HL-60 (cell line): ENCODE data around the gene LRRC41.
"Not testable (repeated sequence)": the region's sequence is repeated elsewhere in the genome, so short reads cannot be mapped to it uniquely, and the experiment has no call there.

ENCODE experiments used
- DNase-seq, 2 experiments: peaks; one replicate each; pipeline ENCODE4 v3.0.0-alpha.2; 2010 to 2020; ENCODE audit warnings: low read depth in 1 of 2, low spot score in 1 of 2
- H3K27ac ChIP-seq: fragments of 250-450 bp; sonication (Bioruptor Pico); replicated peaks from 2 replicates; pipeline ENCODE4 v1.5.1; 2020; ENCODE audit warnings: mild to moderate bottlenecking, moderate library complexity
- H3K27me3 ChIP-seq: fragments of 250-450 bp; sonication (Bioruptor Pico); 2 replicates; pipeline ENCODE4 v1.5.1; 2021; ENCODE audit warnings: mild to moderate bottlenecking, moderate library complexity; ENCODE audit not compliant: insufficient read depth, poor library complexity, severe bottlenecking
- H3K4me3 ChIP-seq: replicated peaks from 2 replicates; pipeline ENCODE4 v1.5.1; 2011; ENCODE audit warnings: mild to moderate bottlenecking, control low read depth, low read length; ENCODE audit not compliant: insufficient read depth
- CTCF ChIP-seq: IDR thresholded peaks from one replicate; pipeline ENCODE4 v1.5.1; 2011; ENCODE audit warnings: low read length, control low read depth, inconsistent platforms; ENCODE audit not compliant: insufficient read depth
- GABPA ChIP-seq: IDR thresholded peaks from 2 replicates; pipeline ENCODE4 v1.6.1; 2012; ENCODE audit warnings: low read depth
- POLR2AphosphoS5 ChIP-seq: IDR thresholded peaks from 2 replicates; pipeline ENCODE4 v1.6.1; 2012; ENCODE audit warnings: low read depth
- REST ChIP-seq: IDR thresholded peaks from 2 replicates; pipeline ENCODE4 v1.6.1; 2012; ENCODE audit warnings: low read depth; ENCODE audit not compliant: insufficient replicate concordance
- SPI1 ChIP-seq: IDR thresholded peaks from 2 replicates; pipeline ENCODE4 v1.6.1; 2012; ENCODE audit warnings: low read depth, mild to moderate bottlenecking, borderline replicate concordance

Gene LRRC41

GRCh38 chr1:46248122-46248920, 55.1 kb downstream of the LRRC41 start:
- peak overlapping the region; percentile 75 for H3K4me3 ChIP-seq
- no peaks in the 10 kb centered on the region for H3K27me3 ChIP-seq
- TF ChIP-seq SPI1 (peak; percentile 27; the same call in 1 of the 2 replicates), REST (no peak), CTCF (peak; percentile 5), POLR2AphosphoS5 (0 out of 2 replicates have a peak, but pooled peaks have one; percentile 36)
- H3K27ac ChIP-seq = peak overlapping the region; percentile 92
- DNase-seq = peak; percentile 35 to 65

GRCh38 chr1:46247436-46248121, 55.8 kb downstream of the LRRC41 start, which contains the start of gene RAD54L:
Gene RAD54L, plus strand, starts transcription at chr1:46247763. Its CDS starts 643 bp downstream, at chr1:46248406.
- Histone ChIP-seq H3K27ac (peak within 1 kb of the TSS; percentile 92), H3K4me3 (peak within 1 kb of the TSS; percentile 75), H3K27me3 (no peaks in the 10 kb centered on the region)
- DNase-seq = peak; percentile 98 to 100
- TF ChIP-seq CTCF (no peak), SPI1 (no peak), GABPA (peak; percentile 62), POLR2AphosphoS5 (peak; percentile 81), REST (no peak)

GRCh38 chr1:46246548-46247435, 56.6 kb downstream of the LRRC41 start:
- no peak for TF ChIP-seq REST
- TF ChIP-seq CTCF = no peak
- no peak for TF ChIP-seq GABPA
- TF ChIP-seq POLR2AphosphoS5 = no peak
- no peak for TF ChIP-seq SPI1
- peak overlapping the region; percentile 77 for H3K27ac ChIP-seq
- DNase-seq = peak; percentile 59 to 88

GRCh38 chr1:46246136-46246535, 57.3 kb downstream of the LRRC41 start:
- not testable (repeated sequence) for DNase-seq, H3K27me3 ChIP-seq, H3K4me3 ChIP-seq, H3K27ac ChIP-seq

More at GRCh38 chr1:46246548-46247435, 56.6 kb downstream of the LRRC41 start:
- Histone ChIP-seq H3K4me3 (peak overlapping the region; percentile 61), H3K27me3 (no peaks in the 10 kb centered on the region)
